HepG2 (cell line): ENCODE data around the gene ATP23. TPM values are rescaled to one million over a fixed set of nuclear protein-coding genes. Genes with fewer than 3 reads are reported as not detected.

Experiments
- CENPT ChIP-seq: sonication (generic); formaldehyde crosslinking; IDR thresholded peaks from 2 replicates; pipeline ENCODE4 v1.8.0; 2022; ENCODE audit warnings: low read depth, mild to moderate bottlenecking, moderate library complexity, missing genetic modification reagents
- CHD4 ChIP-seq: fragments of 200-600 bp; sonication (generic); IDR thresholded peaks from 2 replicates; pipeline ENCODE4 v1.7.0; 2017; ENCODE audit warnings: mild to moderate bottlenecking, low read length, borderline replicate concordance
- GMEB2 ChIP-seq: IDR thresholded peaks from 2 replicates; pipeline ENCODE4 v1.6.1; 2016; ENCODE audit warnings: missing biosample characterization, missing genetic modification reagents, low read depth
- HNF4A ChIP-seq: sonication (generic); formaldehyde crosslinking; IDR thresholded peaks from 2 replicates; pipeline ENCODE4 v1.4.0; 2020; ENCODE audit warnings: missing genetic modification reagents
- IRF1 ChIP-seq: sonication (generic); formaldehyde crosslinking; IDR thresholded peaks from 2 replicates; pipeline ENCODE4 v1.4.0; 2020; ENCODE audit warnings: low read depth, mild to moderate bottlenecking, missing genetic modification reagents
- KAT7 ChIP-seq: IDR thresholded peaks from 2 replicates; pipeline ENCODE4 v1.6.1; 2018; ENCODE audit warnings: borderline replicate concordance, missing compliant biosample characterization
- MYC ChIP-seq: sonication (generic); formaldehyde crosslinking; IDR thresholded peaks from 2 replicates; pipeline ENCODE4 v1.9.0; 2021; ENCODE audit warnings: missing genetic modification reagents, borderline replicate concordance
- NR2C2 ChIP-seq: sonication (generic); formaldehyde crosslinking; IDR thresholded peaks from 2 replicates; pipeline ENCODE4 v1.4.0; 2020; ENCODE audit warnings: missing genetic modification reagents, mild to moderate bottlenecking, moderate library complexity, borderline replicate concordance
- NR2F2 ChIP-seq: IDR thresholded peaks from 2 replicates; pipeline ENCODE4 v1.6.1; 2012; ENCODE audit warnings: low read depth, inconsistent platforms, borderline replicate concordance
- PBX3 ChIP-seq: sonication (generic); formaldehyde crosslinking; IDR thresholded peaks from 2 replicates; pipeline ENCODE4 v1.8.1; 2023; ENCODE audit warnings: missing genetic modification reagents, inconsistent platforms, borderline replicate concordance
- RXRB ChIP-seq: IDR thresholded peaks from 2 replicates; pipeline ENCODE4 v1.6.1; 2016; ENCODE audit warnings: borderline replicate concordance, missing genetic modification reagents, missing compliant biosample characterization
- SALL2 ChIP-seq: sonication (generic); formaldehyde crosslinking; IDR thresholded peaks from 2 replicates; pipeline ENCODE4 v1.8.1; 2023; ENCODE audit warnings: mild to moderate bottlenecking, missing genetic modification reagents, inconsistent platforms
- THAP11 ChIP-seq: IDR thresholded peaks from 2 replicates; pipeline ENCODE4 v1.6.1; 2016; ENCODE audit warnings: missing biosample characterization, missing genetic modification reagents
- TOPORS ChIP-seq: sonication (generic); formaldehyde crosslinking; IDR thresholded peaks from 2 replicates; pipeline ENCODE4 v1.8.0; 2023; ENCODE audit warnings: mild to moderate bottlenecking, missing genetic modification reagents
- YEATS4 ChIP-seq: sonication (generic); formaldehyde crosslinking; IDR thresholded peaks from 2 replicates; pipeline ENCODE4 v1.4.0; 2020; ENCODE audit warnings: missing genetic modification reagents, borderline replicate concordance
- ZMAT5 ChIP-seq: sonication (generic); formaldehyde crosslinking; IDR thresholded peaks from 2 replicates; pipeline ENCODE4 v1.5.0; 2020; ENCODE audit warnings: mild to moderate bottlenecking, low read depth, missing genetic modification reagents, borderline replicate concordance
- ZNF17 ChIP-seq: sonication (generic); formaldehyde crosslinking; IDR thresholded peaks from 2 replicates; pipeline ENCODE4 v1.5.0; 2020; ENCODE audit warnings: mild to moderate bottlenecking, missing genetic modification reagents
- ZNF263 ChIP-seq: sonication (generic); formaldehyde crosslinking; IDR thresholded peaks from 2 replicates; pipeline ENCODE4 v1.4.0; 2020; ENCODE audit warnings: missing genetic modification reagents
- ZNF607 ChIP-seq: sonication (generic); formaldehyde crosslinking; IDR thresholded peaks from 2 replicates; pipeline ENCODE4 v1.5.1; 2020; ENCODE audit warnings: missing genetic modification reagents, mild to moderate bottlenecking, borderline replicate concordance
- polyA plus RNA-seq, 8 experiments: library from polyadenylated mRNA; depleted of rRNA in 3 of 8; stranded (reverse) in 7 of 8; unstranded in 1 of 8; fragments of >200 nt; fragmentation: Illumina TruSeq in 4 of 8; extraction: Trizol in 4 of 8; gene quantifications; 2 replicates each; pipeline versions ENCODE4 v1.2.1 to v1.2.3, GENCODE V29; 2011 to 2016; ENCODE audit warnings: low read depth in 4 of 8, missing spikeins in 1 of 8, mixed read lengths in 1 of 8; ENCODE audit not compliant: insufficient read depth in 1 of 8
- total RNA-seq, 5 experiments: library from RNA; depleted of rRNA; stranded (reverse); fragments of >200 nt; fragmentation: Illumina TruSeq; extraction: Trizol; gene quantifications; 2 replicates each; pipeline ENCODE4 v1.2.3, GENCODE V29; 2016; ENCODE audit warnings: low read depth in 1 of 5
- TF ChIP-seq, protein P1 (sequence below): sonication (generic); formaldehyde crosslinking; IDR thresholded peaks from 2 replicates; pipeline ENCODE4 v1.9.0; 2021; ENCODE audit warnings: missing genetic modification reagents, borderline replicate concordance
- TF ChIP-seq, protein P2 (sequence below): sonication (generic); formaldehyde crosslinking; IDR thresholded peaks from 2 replicates; pipeline ENCODE4 v1.5.1; 2020; ENCODE audit warnings: missing genetic modification reagents, mild to moderate bottlenecking, borderline replicate concordance

The ATP23 gene
- total and polyA plus RNA-seq, 2 of the 13 experiments (the other 11 are each of a cell fraction or from before 2014, with no cell fraction given) = 12.1 to 14.7 TPM

DNA sequence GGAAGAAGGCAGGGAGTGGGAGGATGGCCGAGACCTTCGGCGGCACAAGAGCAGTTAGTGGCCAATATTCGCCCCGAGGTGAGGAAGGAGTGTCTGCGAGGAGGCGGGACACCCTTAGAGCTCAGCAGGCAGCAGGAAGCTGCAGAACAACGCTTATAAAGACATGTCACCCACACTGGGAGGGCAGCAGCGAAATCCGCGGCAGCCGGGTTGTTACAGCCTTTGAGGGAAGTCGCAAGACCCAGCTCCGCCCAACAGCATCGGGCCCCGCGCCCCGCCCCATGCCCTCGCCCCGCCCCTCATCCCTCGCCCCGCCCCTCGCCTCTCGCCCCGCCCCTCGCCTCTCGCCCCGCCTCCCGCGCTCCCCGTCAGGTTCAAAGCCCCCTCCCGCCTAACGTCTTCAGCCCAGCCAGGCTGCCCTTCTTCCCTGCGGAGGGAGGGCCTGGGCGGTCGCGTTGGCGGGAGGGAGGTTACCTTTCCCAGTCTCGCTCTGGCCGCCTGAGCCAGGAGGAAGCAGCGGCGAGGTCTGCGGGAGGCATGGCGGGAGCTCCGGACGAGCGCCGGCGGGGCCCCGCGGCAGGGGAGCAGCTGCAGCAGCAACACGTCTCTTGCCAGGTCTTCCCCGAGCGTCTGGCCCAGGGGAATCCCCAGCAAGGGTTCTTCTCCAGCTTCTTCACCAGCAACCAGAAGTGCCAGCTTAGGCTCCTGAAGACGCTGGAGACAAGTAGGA lies at the start of gene ATP23 (continued):
- TF ChIP-seq, protein P1, sequence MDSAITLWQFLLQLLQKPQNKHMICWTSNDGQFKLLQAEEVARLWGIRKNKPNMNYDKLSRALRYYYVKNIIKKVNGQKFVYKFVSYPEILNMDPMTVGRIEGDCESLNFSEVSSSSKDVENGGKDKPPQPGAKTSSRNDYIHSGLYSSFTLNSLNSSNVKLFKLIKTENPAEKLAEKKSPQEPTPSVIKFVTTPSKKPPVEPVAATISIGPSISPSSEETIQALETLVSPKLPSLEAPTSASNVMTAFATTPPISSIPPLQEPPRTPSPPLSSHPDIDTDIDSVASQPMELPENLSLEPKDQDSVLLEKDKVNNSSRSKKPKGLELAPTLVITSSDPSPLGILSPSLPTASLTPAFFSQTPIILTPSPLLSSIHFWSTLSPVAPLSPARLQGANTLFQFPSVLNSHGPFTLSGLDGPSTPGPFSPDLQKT (CRISPR knock-in tag) = no peak
- TF ChIP-seq TOPORS (CRISPR knock-in tag) (peak; percentile 75; the same call in 1 of the 2 replicates), NR2C2 (CRISPR knock-in tag) (no peak; the same call in 1 of the 2 replicates), KAT7 (peak; percentile 90; the same call in 1 of the 2 replicates), IRF1 (CRISPR knock-in tag) (no peak), YEATS4 (CRISPR knock-in tag) (peak; percentile 50; the same call in 1 of the 2 replicates), ZNF607 (CRISPR knock-in tag) (0 out of 2 replicates have a peak, but pooled peaks have one; percentile 87), THAP11 (peak; percentile 79), HNF4A (CRISPR knock-in tag) (no peak), MYC (CRISPR knock-in tag) (peak; percentile 73; the same call in 1 of the 2 replicates), RXRB (CRISPR knock-in tag) (no peak), GMEB2 (CRISPR knock-in tag) (no peak), CENPT (CRISPR knock-in tag) (no peak), SALL2 (CRISPR knock-in tag) (no peak; the same call in 1 of the 2 replicates), PBX3 (CRISPR knock-in tag) (no peak), NR2F2 (no peak), ZMAT5 (CRISPR knock-in tag) (no peak), CHD4 (no peak), ZNF263 (CRISPR knock-in tag) (no peak), ZNF17 (CRISPR knock-in tag) (no peak)
- TF ChIP-seq, protein P2, sequence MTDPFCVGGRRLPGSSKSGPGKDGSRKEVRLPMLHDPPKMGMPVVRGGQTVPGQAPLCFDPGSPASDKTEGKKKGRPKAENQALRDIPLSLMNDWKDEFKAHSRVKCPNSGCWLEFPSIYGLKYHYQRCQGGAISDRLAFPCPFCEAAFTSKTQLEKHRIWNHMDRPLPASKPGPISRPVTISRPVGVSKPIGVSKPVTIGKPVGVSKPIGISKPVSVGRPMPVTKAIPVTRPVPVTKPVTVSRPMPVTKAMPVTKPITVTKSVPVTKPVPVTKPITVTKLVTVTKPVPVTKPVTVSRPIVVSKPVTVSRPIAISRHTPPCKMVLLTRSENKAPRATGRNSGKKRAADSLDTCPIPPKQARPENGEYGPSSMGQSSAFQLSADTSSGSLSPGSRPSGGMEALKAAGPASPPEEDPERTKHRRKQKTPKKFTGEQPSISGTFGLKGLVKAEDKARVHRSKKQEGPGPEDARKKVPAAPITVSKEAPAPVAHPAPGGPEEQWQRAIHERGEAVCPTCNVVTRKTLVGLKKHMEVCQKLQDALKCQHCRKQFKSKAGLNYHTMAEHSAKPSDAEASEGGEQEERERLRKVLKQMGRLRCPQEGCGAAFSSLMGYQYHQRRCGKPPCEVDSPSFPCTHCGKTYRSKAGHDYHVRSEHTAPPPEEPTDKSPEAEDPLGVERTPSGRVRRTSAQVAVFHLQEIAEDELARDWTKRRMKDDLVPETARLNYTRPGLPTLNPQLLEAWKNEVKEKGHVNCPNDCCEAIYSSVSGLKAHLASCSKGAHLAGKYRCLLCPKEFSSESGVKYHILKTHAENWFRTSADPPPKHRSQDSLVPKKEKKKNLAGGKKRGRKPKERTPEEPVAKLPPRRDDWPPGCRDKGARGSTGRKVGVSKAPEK (CRISPR knock-in tag) = no peak
